Ishikawa (cell line): ENCODE data around the gene PLXNB3.

ENCODE experiments used
- CEBPB ChIP-seq: IDR thresholded peaks from 2 replicates; pipeline ENCODE4 v1.6.1; 2012
- CREB1 ChIP-seq: IDR thresholded peaks from 2 replicates; pipeline ENCODE4 v1.6.1; 2012; ENCODE audit warnings: low read depth
- EGR1 ChIP-seq: IDR thresholded peaks from 2 replicates; pipeline ENCODE4 v1.6.1; 2012
- EP300 ChIP-seq: IDR thresholded peaks from 2 replicates; pipeline ENCODE4 v1.6.1; 2012; ENCODE audit warnings: borderline replicate concordance
- FOXM1 ChIP-seq: IDR thresholded peaks from 2 replicates; pipeline ENCODE4 v1.6.1; 2012; ENCODE audit warnings: low read depth, borderline replicate concordance
- NFIC ChIP-seq: IDR thresholded peaks from 2 replicates; pipeline ENCODE4 v1.6.1; 2012
- RAD21 ChIP-seq: IDR thresholded peaks from 2 replicates; pipeline ENCODE4 v1.6.1; 2012; ENCODE audit warnings: low read depth
- TAF1 ChIP-seq: IDR thresholded peaks from 2 replicates; pipeline ENCODE4 v1.6.1; 2012; ENCODE audit warnings: low read depth, mild to moderate bottlenecking
- TCF12 ChIP-seq: IDR thresholded peaks from 2 replicates; pipeline ENCODE4 v1.6.1; 2012; ENCODE audit warnings: low read depth
- TEAD4 ChIP-seq: IDR thresholded peaks from 2 replicates; pipeline ENCODE4 v1.6.1; 2012
- USF1 ChIP-seq: IDR thresholded peaks from 2 replicates; pipeline ENCODE4 v1.6.1; 2012
- YY1 ChIP-seq: IDR thresholded peaks from 2 replicates; pipeline ENCODE4 v1.6.1; 2012; ENCODE audit warnings: low read depth
- ZBTB7A ChIP-seq: IDR thresholded peaks from 2 replicates; pipeline ENCODE4 v1.6.1; 2012; ENCODE audit warnings: low read depth
- TF ChIP-seq, protein P1 (sequence below): IDR thresholded peaks from 2 replicates; pipeline ENCODE4 v1.6.1; 2012
- TF ChIP-seq, protein P2 (sequence below): IDR thresholded peaks from 2 replicates; pipeline ENCODE4 v1.6.1; 2012; ENCODE audit warnings: low read depth, mild to moderate bottlenecking

The PLXNB3 gene

DNA sequence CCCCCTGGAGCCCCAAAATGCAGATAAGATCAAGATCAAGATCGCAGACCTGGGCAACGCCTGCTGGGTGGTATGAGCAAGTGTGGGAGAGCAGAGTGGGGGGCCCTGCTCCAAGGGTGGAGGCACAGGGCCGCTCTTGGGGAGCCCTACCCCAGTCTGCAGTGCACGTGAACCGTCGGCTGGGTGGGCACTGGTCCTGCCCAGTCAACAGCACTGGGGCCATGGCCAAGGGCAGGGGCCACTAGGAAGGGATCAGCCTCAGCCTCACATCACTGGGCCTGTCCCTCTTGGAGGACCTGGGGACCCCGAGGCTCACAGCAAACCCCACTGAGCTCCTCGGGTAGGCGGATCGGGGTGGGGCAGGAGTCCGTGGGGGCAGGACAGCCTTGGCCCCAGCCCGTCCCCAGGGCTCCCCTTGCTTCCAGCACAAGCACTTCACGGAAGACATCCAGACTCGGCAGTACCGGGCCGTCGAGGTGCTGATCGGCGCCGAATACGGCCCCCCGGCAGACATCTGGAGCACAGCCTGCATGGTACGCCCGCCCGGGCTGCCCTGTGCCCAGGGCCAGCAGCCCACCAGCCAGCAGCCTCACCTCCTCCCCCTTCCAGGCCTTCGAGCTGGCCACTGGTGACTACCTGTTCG is 20.4 kb downstream of the PLXNB3 start:
- TF ChIP-seq USF1: no peak
- TF ChIP-seq, protein P1, sequence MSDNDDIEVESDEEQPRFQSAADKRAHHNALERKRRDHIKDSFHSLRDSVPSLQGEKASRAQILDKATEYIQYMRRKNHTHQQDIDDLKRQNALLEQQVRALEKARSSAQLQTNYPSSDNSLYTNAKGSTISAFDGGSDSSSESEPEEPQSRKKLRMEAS: no peak
- TF ChIP-seq RAD21: no peak
- TF ChIP-seq EGR1: no peak
- no peak for TF ChIP-seq NFIC
- TF ChIP-seq TCF12: no peak
- no peak for TF ChIP-seq FOXM1

DNA sequence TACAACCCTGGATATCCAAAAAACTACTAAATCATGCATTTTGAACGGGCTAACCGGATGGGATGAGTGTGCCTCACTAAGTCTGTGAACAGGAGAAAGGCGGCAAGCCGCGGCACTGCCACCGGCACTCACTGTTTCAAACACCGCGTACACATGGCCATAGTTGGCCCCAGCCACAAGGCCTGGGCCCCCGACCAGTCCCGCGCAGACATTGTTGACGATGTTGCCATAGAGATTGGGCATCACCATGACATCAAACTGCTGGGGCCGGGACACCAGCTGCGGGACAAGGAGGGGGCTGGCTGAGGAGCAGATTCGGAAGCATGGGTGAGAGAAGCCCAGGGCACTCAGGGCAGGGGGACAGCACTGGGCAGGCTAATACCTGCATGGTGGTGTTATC is 22.6 kb downstream of the PLXNB3 start:
- TF ChIP-seq TCF12: no peak
- TF ChIP-seq FOXM1: no peak
- TF ChIP-seq, protein P2, sequence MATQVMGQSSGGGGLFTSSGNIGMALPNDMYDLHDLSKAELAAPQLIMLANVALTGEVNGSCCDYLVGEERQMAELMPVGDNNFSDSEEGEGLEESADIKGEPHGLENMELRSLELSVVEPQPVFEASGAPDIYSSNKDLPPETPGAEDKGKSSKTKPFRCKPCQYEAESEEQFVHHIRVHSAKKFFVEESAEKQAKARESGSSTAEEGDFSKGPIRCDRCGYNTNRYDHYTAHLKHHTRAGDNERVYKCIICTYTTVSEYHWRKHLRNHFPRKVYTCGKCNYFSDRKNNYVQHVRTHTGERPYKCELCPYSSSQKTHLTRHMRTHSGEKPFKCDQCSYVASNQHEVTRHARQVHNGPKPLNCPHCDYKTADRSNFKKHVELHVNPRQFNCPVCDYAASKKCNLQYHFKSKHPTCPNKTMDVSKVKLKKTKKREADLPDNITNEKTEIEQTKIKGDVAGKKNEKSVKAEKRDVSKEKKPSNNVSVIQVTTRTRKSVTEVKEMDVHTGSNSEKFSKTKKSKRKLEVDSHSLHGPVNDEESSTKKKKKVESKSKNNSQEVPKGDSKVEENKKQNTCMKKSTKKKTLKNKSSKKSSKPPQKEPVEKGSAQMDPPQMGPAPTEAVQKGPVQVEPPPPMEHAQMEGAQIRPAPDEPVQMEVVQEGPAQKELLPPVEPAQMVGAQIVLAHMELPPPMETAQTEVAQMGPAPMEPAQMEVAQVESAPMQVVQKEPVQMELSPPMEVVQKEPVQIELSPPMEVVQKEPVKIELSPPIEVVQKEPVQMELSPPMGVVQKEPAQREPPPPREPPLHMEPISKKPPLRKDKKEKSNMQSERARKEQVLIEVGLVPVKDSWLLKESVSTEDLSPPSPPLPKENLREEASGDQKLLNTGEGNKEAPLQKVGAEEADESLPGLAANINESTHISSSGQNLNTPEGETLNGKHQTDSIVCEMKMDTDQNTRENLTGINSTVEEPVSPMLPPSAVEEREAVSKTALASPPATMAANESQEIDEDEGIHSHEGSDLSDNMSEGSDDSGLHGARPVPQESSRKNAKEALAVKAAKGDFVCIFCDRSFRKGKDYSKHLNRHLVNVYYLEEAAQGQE: no peak
- TF ChIP-seq TEAD4: no peak
- no peak for TF ChIP-seq CREB1
- no peak for TF ChIP-seq TAF1
- no peak for TF ChIP-seq EP300
- TF ChIP-seq EGR1: no peak
- no peak for TF ChIP-seq USF1
- no peak for TF ChIP-seq ZBTB7A

DNA sequence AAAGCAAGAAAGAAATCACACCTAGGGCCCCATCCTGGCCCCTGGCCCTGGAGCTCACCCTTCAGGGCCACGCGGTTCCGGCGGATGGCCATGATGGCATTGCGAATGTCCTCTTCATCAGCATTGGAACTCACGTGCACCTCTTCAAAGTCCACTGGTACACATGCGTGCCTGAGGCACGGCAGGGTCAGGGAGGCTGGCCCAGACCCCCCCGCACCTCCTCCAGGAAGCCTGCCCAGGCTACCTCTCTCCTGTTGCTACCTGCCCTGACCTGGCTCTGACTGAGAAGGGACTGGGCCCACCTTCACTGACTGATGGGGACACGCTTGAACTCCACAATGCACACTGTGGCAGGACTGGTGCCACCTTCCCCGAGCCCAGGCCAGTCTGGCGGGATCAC is 25.6 kb downstream of the PLXNB3 start:
- TF ChIP-seq EGR1: no peak
- TF ChIP-seq, protein P1: no peak

- TF ChIP-seq EP300 (no peak), RAD21 (no peak), TEAD4 (no peak), FOXM1 (no peak), TCF12 (no peak), ZBTB7A (no peak), USF1 (no peak), YY1 (no peak), EGR1 (no peak), TAF1 (no peak), NFIC (no peak)
- TF ChIP-seq, protein P2: no peak
Observed at GRCh38 chrX:153791104-153791852, 27.2 kb downstream of the PLXNB3 start.

DNA sequence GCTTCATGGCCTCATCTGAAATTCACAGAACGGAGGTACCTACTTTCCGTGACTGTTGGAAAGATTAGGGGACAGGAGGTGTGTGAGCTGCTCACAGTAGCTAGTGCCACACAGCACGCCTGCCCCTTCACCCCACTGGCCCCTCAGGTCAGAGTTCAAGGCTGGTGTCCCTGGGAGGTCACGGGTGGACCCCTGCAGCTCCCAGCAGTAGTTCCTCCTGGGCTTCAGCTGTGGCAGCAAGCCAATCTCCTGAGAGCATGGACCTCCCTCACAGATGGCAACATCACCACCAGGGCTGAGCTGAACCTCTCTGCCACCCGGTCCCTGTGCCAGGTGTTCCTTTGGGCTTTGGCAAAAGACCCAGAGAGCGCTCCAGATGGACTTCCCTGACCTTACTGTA is 28.3 kb downstream of the PLXNB3 start:
- TF ChIP-seq TAF1: no peak
- no peak for TF ChIP-seq USF1
- TF ChIP-seq, protein P1: no peak
- no peak for TF ChIP-seq EP300
- TF ChIP-seq NFIC: no peak
- TF ChIP-seq EGR1: no peak
- no peak for TF ChIP-seq TEAD4
- no peak for TF ChIP-seq YY1
- no peak for TF ChIP-seq CREB1
- TF ChIP-seq FOXM1: no peak
- TF ChIP-seq, protein P2: no peak
- TF ChIP-seq TCF12: no peak
- no peak for TF ChIP-seq RAD21
- no peak for TF ChIP-seq CEBPB
